ENCODE measurements around the gene PORCN. TPM values are rescaled to one million over a fixed set of nuclear protein-coding genes. Genes with fewer than 3 reads are reported as not detected.
"Not testable (repeated sequence)": the region's sequence is repeated elsewhere in the genome, so short reads cannot be mapped to it uniquely, and the experiment has no call there.

The PORCN gene
- total RNA-seq, 2 donors from 2014 or later, result 15.1 to 61.7 TPM

GRCh38 chrX:48515842-48516241 lies 7.0 kb downstream of the PORCN start:
- Histone ChIP-seq H3K27ac (no peak overlapping the region), H3K9me3 (no peaks in the 10 kb centered on the region), H3K27me3 (replicated peaks; ENCODE audit: insufficient read depth) (no peaks in the 10 kb centered on the region), H3K4me3 (no peak overlapping the region), H3K36me3 (no peaks in the 10 kb centered on the region), H3K4me1 (replicated peaks) (no peaks in the 10 kb centered on the region)
- no peak for DNase-seq (ENCODE audit: low spot score)
- 88% methylated on average over 10 of the region's 10 CpGs for WGBS
- TF ChIP-seq POLR2AphosphoS5 (IDR thresholded peaks at IDR 0.05), result no peak
- no peak for TF ChIP-seq CTCF (IDR thresholded peaks at IDR 0.05)
- TF ChIP-seq POLR2A (IDR thresholded peaks at IDR 0.05), result no peak
- intact Hi-C loops (cut with DNase I), result no loop called here

- no peaks in the 10 kb centered on the region for H3K9me3 ChIP-seq
- no peak for DNase-seq (ENCODE audit: low spot score)
- no peaks in the 10 kb centered on the region for H3K27me3 ChIP-seq (replicated peaks; ENCODE audit: insufficient read depth)
- intact Hi-C loops (cut with DNase I), result no loop called here
- H3K4me3 ChIP-seq, result no peak overlapping the region
- H3K27ac ChIP-seq, result no peak overlapping the region
- WGBS, result 89% methylated on average over 10 of the region's 10 CpGs
- TF ChIP-seq CTCF (IDR thresholded peaks at IDR 0.05) (no peak), POLR2AphosphoS5 (IDR thresholded peaks at IDR 0.05) (no peak), POLR2A (IDR thresholded peaks at IDR 0.05) (no peak)
- no peaks in the 10 kb centered on the region for H3K4me1 ChIP-seq (replicated peaks)
- H3K36me3 ChIP-seq, result no peaks in the 10 kb centered on the region
These were observed 7.5 kb downstream of the PORCN start for GRCh38 chrX:48516285-48516684.

- 86% methylated on average over 5 of the region's 5 CpGs for WGBS
- H3K27ac ChIP-seq, result no peak overlapping the region
- no peaks in the 10 kb centered on the region for H3K27me3 ChIP-seq (replicated peaks; ENCODE audit: insufficient read depth)
- H3K4me3 ChIP-seq, result no peak overlapping the region
- TF ChIP-seq POLR2AphosphoS5 (IDR thresholded peaks at IDR 0.05), result no peak
- TF ChIP-seq POLR2A (IDR thresholded peaks at IDR 0.05), result no peak
- no peak for TF ChIP-seq CTCF (IDR thresholded peaks at IDR 0.05)
- H3K36me3 ChIP-seq, result no peaks in the 10 kb centered on the region
- intact Hi-C loops (cut with DNase I), result no loop called here
- no peaks in the 10 kb centered on the region for H3K4me1 ChIP-seq (replicated peaks)
- no peak for DNase-seq (ENCODE audit: low spot score)
- H3K9me3 ChIP-seq, result no peaks in the 10 kb centered on the region
These were observed 8.2 kb downstream of the PORCN start for GRCh38 chrX:48516987-48517386.

GRCh38 chrX:48519481-48519880 lies 10.7 kb downstream of the PORCN start:
- DNase-seq (ENCODE audit: low spot score); H3K4me3 ChIP-seq; H3K27me3 ChIP-seq (replicated peaks; ENCODE audit: insufficient read depth); H3K36me3 ChIP-seq; H3K27ac ChIP-seq; H3K4me1 ChIP-seq (replicated peaks); intact Hi-C loops (cut with DNase I); H3K9me3 ChIP-seq: not testable (repeated sequence)
- WGBS, result 82% methylated on average over 4 of the region's 4 CpGs

GRCh38 chrX:48520455-48520854 lies 11.7 kb downstream of the PORCN start:
- Histone ChIP-seq H3K4me3 (no peak overlapping the region), H3K27me3 (replicated peaks; ENCODE audit: insufficient read depth) (no peaks in the 10 kb centered on the region), H3K36me3 (no peaks in the 10 kb centered on the region), H3K9me3 (no peaks in the 10 kb centered on the region), H3K4me1 (replicated peaks) (no peaks in the 10 kb centered on the region), H3K27ac (no peak overlapping the region)
- no peak for DNase-seq (ENCODE audit: low spot score)
- intact Hi-C loops (cut with DNase I), result no loop called here
- TF ChIP-seq POLR2A (IDR thresholded peaks at IDR 0.05) (no peak), POLR2AphosphoS5 (IDR thresholded peaks at IDR 0.05) (no peak), CTCF (IDR thresholded peaks at IDR 0.05) (no peak)
- WGBS, result 89% methylated on average over 2 of the region's 2 CpGs
